HG03571 (cell line): ENCODE results near the gene DCXR.

Experiments used
- ATAC-seq: cut with Tn5 transposase; IDR thresholded peaks from one replicate; pipeline ENCODE4 v1.9.1; 2021; ENCODE audit not compliant: unreplicated experiment

Gene DCXR

GRCh38 chr17:82012261-82012639, 25.2 kb downstream of the DCXR start:
- no peak for ATAC-seq

GRCh38 chr17:82011617-82012187, 25.8 kb downstream of the DCXR start:
- ATAC-seq = no peak

GRCh38 chr17:82010575-82011525, 26.6 kb downstream of the DCXR start:
- no peak for ATAC-seq

- no peak for ATAC-seq
Measured at GRCh38 chr17:82009413-82009812, 28.1 kb downstream of the DCXR start.

GRCh38 chr17:82008941-82009405, 28.5 kb downstream of the DCXR start:
- ATAC-seq = no peak

- ATAC-seq = no peak
Measured at GRCh38 chr17:82008258-82008940, 29.1 kb downstream of the DCXR start.

- ATAC-seq = no peak
Measured at GRCh38 chr17:82007495-82008257, 29.8 kb downstream of the DCXR start.

- ATAC-seq = no peak
Measured at GRCh38 chr17:82007228-82007494, 30.3 kb downstream of the DCXR start.

GRCh38 chr17:82006468-82007227, 30.8 kb downstream of the DCXR start:
- no peak for ATAC-seq

GRCh38 chr17:82005701-82006348, 31.7 kb downstream of the DCXR start:
- ATAC-seq = no peak

- no peak for ATAC-seq
Measured at GRCh38 chr17:82004517-82005455, 32.7 kb downstream of the DCXR start.

- no peak for ATAC-seq
Measured at GRCh38 chr17:82003411-82004381, 33.8 kb downstream of the DCXR start.

- ATAC-seq = no peak
Measured at GRCh38 chr17:82001571-82002056, 35.9 kb downstream of the DCXR start.

- ATAC-seq = no peak
Measured at GRCh38 chr17:82000803-82001570, 36.5 kb downstream of the DCXR start.

GRCh38 chr17:81999976-82000802, 37.3 kb downstream of the DCXR start:
- ATAC-seq = no peak

GRCh38 chr17:81999587-81999975, 37.9 kb downstream of the DCXR start:
- no peak for ATAC-seq
